ENCODE measurements around the gene NFIB.

Gene NFIB

GRCh38 chr9:14135421-14135820 lies 178.5 kb downstream of the NFIB start:
- DNase-seq (ENCODE audit: insufficient read length, low spot score) (no peak), FAIRE-seq (no peak)
- no peak for TF ChIP-seq SPI1 (IDR thresholded peaks at IDR 0.05; ENCODE audit: low read depth, low read length)
- no peak for TF ChIP-seq POLR2A (IDR thresholded peaks at IDR 0.05; ENCODE audit: low read depth, low read length)
- TF ChIP-seq TAF1 (IDR thresholded peaks at IDR 0.05; ENCODE audit: low read depth, low read length): no peak
- TF ChIP-seq PAX5 (IDR thresholded peaks at IDR 0.05; ENCODE audit: insufficient read depth, low read length, severe bottlenecking): no peak
- no peak for TF ChIP-seq POLR2AphosphoS5 (IDR thresholded peaks at IDR 0.05; ENCODE audit: low read depth, low read length)
- TF ChIP-seq POU2F2 (IDR thresholded peaks at IDR 0.05; ENCODE audit: low read depth, low read length): no peak

- TF ChIP-seq TAF1 (IDR thresholded peaks at IDR 0.05; ENCODE audit: low read depth, low read length) (no peak), PAX5 (IDR thresholded peaks at IDR 0.05; ENCODE audit: insufficient read depth, low read length, severe bottlenecking) (no peak), POLR2AphosphoS5 (IDR thresholded peaks at IDR 0.05; ENCODE audit: low read depth, low read length) (no peak), POLR2A (IDR thresholded peaks at IDR 0.05; ENCODE audit: low read depth, low read length) (no peak), POU2F2 (IDR thresholded peaks at IDR 0.05; ENCODE audit: low read depth, low read length) (no peak), SPI1 (IDR thresholded peaks at IDR 0.05; ENCODE audit: low read depth, low read length) (no peak)
- FAIRE-seq (no peak), DNase-seq (ENCODE audit: insufficient read length, low spot score) (no peak)
Observed at GRCh38 chr9:14133394-14133793, 180.5 kb downstream of the NFIB start.

- DNase-seq (ENCODE audit: insufficient read length, low spot score) (no peak), FAIRE-seq (no peak)
- TF ChIP-seq POLR2A (IDR thresholded peaks at IDR 0.05; ENCODE audit: low read depth, low read length): no peak
- no peak for TF ChIP-seq SPI1 (IDR thresholded peaks at IDR 0.05; ENCODE audit: low read depth, low read length)
- no peak for TF ChIP-seq TAF1 (IDR thresholded peaks at IDR 0.05; ENCODE audit: low read depth, low read length)
- no peak for TF ChIP-seq POU2F2 (IDR thresholded peaks at IDR 0.05; ENCODE audit: low read depth, low read length)
- no peak for TF ChIP-seq PAX5 (IDR thresholded peaks at IDR 0.05; ENCODE audit: insufficient read depth, low read length, severe bottlenecking)
Observed at GRCh38 chr9:14132775-14133174, 181.2 kb downstream of the NFIB start.

- TF ChIP-seq POU2F2 (IDR thresholded peaks at IDR 0.05; ENCODE audit: low read depth, low read length): no peak
- no peak for TF ChIP-seq POLR2A (IDR thresholded peaks at IDR 0.05; ENCODE audit: low read depth, low read length)
- TF ChIP-seq SPI1 (IDR thresholded peaks at IDR 0.05; ENCODE audit: low read depth, low read length): no peak
- no peak for TF ChIP-seq PAX5 (IDR thresholded peaks at IDR 0.05; ENCODE audit: insufficient read depth, low read length, severe bottlenecking)
- TF ChIP-seq TAF1 (IDR thresholded peaks at IDR 0.05; ENCODE audit: low read depth, low read length): no peak
- no peak for TF ChIP-seq POLR2AphosphoS5 (IDR thresholded peaks at IDR 0.05; ENCODE audit: low read depth, low read length)
- no peak for FAIRE-seq
- no peak for DNase-seq (ENCODE audit: insufficient read length, low spot score)
Observed at GRCh38 chr9:14131356-14132088, 182.4 kb downstream of the NFIB start.

- no peak for FAIRE-seq
- no peak for DNase-seq (ENCODE audit: insufficient read length, low spot score)
- TF ChIP-seq POLR2AphosphoS5 (IDR thresholded peaks at IDR 0.05; ENCODE audit: low read depth, low read length): no peak
- TF ChIP-seq POU2F2 (IDR thresholded peaks at IDR 0.05; ENCODE audit: low read depth, low read length): no peak
- no peak for TF ChIP-seq SPI1 (IDR thresholded peaks at IDR 0.05; ENCODE audit: low read depth, low read length)
- no peak for TF ChIP-seq TAF1 (IDR thresholded peaks at IDR 0.05; ENCODE audit: low read depth, low read length)
- no peak for TF ChIP-seq POLR2A (IDR thresholded peaks at IDR 0.05; ENCODE audit: low read depth, low read length)
- TF ChIP-seq PAX5 (IDR thresholded peaks at IDR 0.05; ENCODE audit: insufficient read depth, low read length, severe bottlenecking): no peak
Observed at GRCh38 chr9:14127656-14128055, 186.3 kb downstream of the NFIB start.

GRCh38 chr9:14119694-14120514 lies 194.0 kb downstream of the NFIB start:
- DNase-seq (ENCODE audit: insufficient read length, low spot score) (no peak), FAIRE-seq (no peak)
- TF ChIP-seq PAX5 (IDR thresholded peaks at IDR 0.05; ENCODE audit: insufficient read depth, low read length, severe bottlenecking) (no peak), TAF1 (IDR thresholded peaks at IDR 0.05; ENCODE audit: low read depth, low read length) (no peak), POLR2A (IDR thresholded peaks at IDR 0.05; ENCODE audit: low read depth, low read length) (no peak), SPI1 (IDR thresholded peaks at IDR 0.05; ENCODE audit: low read depth, low read length) (no peak), POLR2AphosphoS5 (IDR thresholded peaks at IDR 0.05; ENCODE audit: low read depth, low read length) (no peak), POU2F2 (IDR thresholded peaks at IDR 0.05; ENCODE audit: low read depth, low read length) (no peak)

GRCh38 chr9:14112226-14112625 lies 201.7 kb downstream of the NFIB start:
- TF ChIP-seq TAF1 (IDR thresholded peaks at IDR 0.05; ENCODE audit: low read depth, low read length): no peak
- TF ChIP-seq POLR2AphosphoS5 (IDR thresholded peaks at IDR 0.05; ENCODE audit: low read depth, low read length): no peak
- FAIRE-seq (no peak), DNase-seq (ENCODE audit: insufficient read length, low spot score) (no peak)

GRCh38 chr9:14111696-14112095 lies 202.2 kb downstream of the NFIB start:
- FAIRE-seq: no peak
- DNase-seq (ENCODE audit: insufficient read length, low spot score): no peak
- TF ChIP-seq POU2F2 (IDR thresholded peaks at IDR 0.05; ENCODE audit: low read depth, low read length) (no peak), POLR2AphosphoS5 (IDR thresholded peaks at IDR 0.05; ENCODE audit: low read depth, low read length) (no peak), PAX5 (IDR thresholded peaks at IDR 0.05; ENCODE audit: insufficient read depth, low read length, severe bottlenecking) (no peak), TAF1 (IDR thresholded peaks at IDR 0.05; ENCODE audit: low read depth, low read length) (no peak), POLR2A (IDR thresholded peaks at IDR 0.05; ENCODE audit: low read depth, low read length) (no peak), SPI1 (IDR thresholded peaks at IDR 0.05; ENCODE audit: low read depth, low read length) (no peak)

- TF ChIP-seq PAX5 (IDR thresholded peaks at IDR 0.05; ENCODE audit: insufficient read depth, low read length, severe bottlenecking): no peak
- no peak for FAIRE-seq
- DNase-seq (ENCODE audit: insufficient read length, low spot score): no peak
Observed at GRCh38 chr9:14107977-14108376, 206.0 kb downstream of the NFIB start.

GRCh38 chr9:14107495-14107894 lies 206.4 kb downstream of the NFIB start:
- DNase-seq (ENCODE audit: insufficient read length, low spot score) (no peak), FAIRE-seq (no peak)
- TF ChIP-seq POU2F2 (IDR thresholded peaks at IDR 0.05; ENCODE audit: low read depth, low read length) (no peak), SPI1 (IDR thresholded peaks at IDR 0.05; ENCODE audit: low read depth, low read length) (no peak), POLR2A (IDR thresholded peaks at IDR 0.05; ENCODE audit: low read depth, low read length) (no peak), TAF1 (IDR thresholded peaks at IDR 0.05; ENCODE audit: low read depth, low read length) (no peak), PAX5 (IDR thresholded peaks at IDR 0.05; ENCODE audit: insufficient read depth, low read length, severe bottlenecking) (no peak), POLR2AphosphoS5 (IDR thresholded peaks at IDR 0.05; ENCODE audit: low read depth, low read length) (no peak)
